Measurements from ENCODE around the gene GPALPP1. TPM values are rescaled to one million over a fixed set of nuclear protein-coding genes. Genes with fewer than 3 reads are reported as not detected.
A peak's percentile ranks its signal among the peaks of the same experiment; 100 is the strongest.

Gene GPALPP1
- polyA plus RNA-seq, 1 of the 3 experiments (the other 2 are of a cell fraction): 11.7 TPM

DNA sequence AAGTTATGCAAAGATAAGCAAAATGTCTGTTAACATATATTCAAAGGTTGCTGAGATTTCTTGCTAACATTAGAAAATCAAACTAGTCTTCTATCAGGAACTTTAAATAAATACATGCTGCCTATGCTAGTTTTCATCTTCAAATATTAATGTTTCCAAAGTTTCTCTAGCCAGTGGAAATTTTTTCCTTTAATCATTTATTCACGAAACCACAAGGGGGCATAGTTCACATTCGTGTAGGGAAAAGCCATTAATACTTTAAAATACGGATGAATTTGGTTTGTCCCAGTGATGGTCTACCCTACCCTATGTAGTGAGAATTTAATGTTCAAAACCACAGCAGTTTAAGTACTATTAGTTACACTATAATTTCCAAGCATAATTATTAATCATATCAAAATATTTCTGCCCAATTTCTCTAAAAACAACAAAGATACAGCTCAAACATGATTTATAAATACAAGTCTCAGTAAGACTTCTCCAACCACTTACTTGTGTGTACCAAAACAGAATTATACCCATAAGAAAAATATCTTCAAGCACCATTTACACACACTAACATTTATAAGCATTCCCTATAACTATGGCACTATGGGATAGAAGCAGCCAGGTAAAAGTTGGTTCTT lies 16.3 kb upstream of the GPALPP1 start:
- Histone ChIP-seq H3K4me1 (ENCODE audit: control insufficient read depth in 1 of 2, insufficient read depth in 2 of 2, low read depth in 1 of 2, low read length in 1 of 2) (peaks cover 0 to 16% of the 10 kb centered on the region in 2 experiments; a peak in 2 of 4 replicates), H3K9me3 (no peaks in the 10 kb centered on the region), H3F3A (replicated peaks; ENCODE audit: insufficient read depth) (peaks cover 8% of the 10 kb centered on the region), H4K20me1 (ENCODE audit: insufficient read depth) (no peaks in the 10 kb centered on the region), H3K36me3 (replicated peaks in 1 of 2; ENCODE audit: control insufficient read depth in 1 of 2, insufficient read depth in 2 of 2, low read length in 1 of 2) (peaks cover 8 to 56% of the 10 kb centered on the region in 2 experiments), H3K27ac (ENCODE audit: low read depth in 2 of 2, low read length in 1 of 2) (no peak overlapping the region; a peak in 1 of 4 replicates), H3K9me2 (no peaks in the 10 kb centered on the region), H3K4me3 (ENCODE audit: low read depth in 2 of 2, low read length in 1 of 2) (no peak overlapping the region), H3K4me2 (no peak overlapping the region), H3K27me3 (ENCODE audit: insufficient read depth) (no peaks in the 10 kb centered on the region), H3K9ac (no peak overlapping the region), H2AFZ (ENCODE audit: low read depth) (no peak overlapping the region), H3K79me2 (ENCODE audit: insufficient read depth) (peaks cover 15% of the 10 kb centered on the region; the same call in 1 of the 2 replicates)
- POLR2A ChIA-PET: no interaction called here
- TF ChIP-seq EZH2phosphoT487 (IDR thresholded peaks at IDR 0.05; ENCODE audit: borderline replicate concordance, low read depth): no peak
- TF ChIP-seq RAD21 (IDR thresholded peaks at IDR 0.05; ENCODE audit: low read length): peak; percentile 51; the same call in 1 of the 2 replicates
- TF ChIP-seq CTCF (IDR thresholded peaks at IDR 0.05): peak; percentile 71
- 12% methylated on average over 3 of the region's 3 CpGs for WGBS (ENCODE audit: low lambda C conversion rate)
- CTCF ChIA-PET: interaction anchor here (0.6 to 2.0 kb wide), 25 partner anchors 10 to 1073 kb away, joined by 3 to 23 read pairs (median 3); no protein-coding TSS in a partner anchor
- DNase-seq: peak; percentile 34

- Histone ChIP-seq H3K36me3 (replicated peaks in 1 of 2; ENCODE audit: control insufficient read depth in 1 of 2, insufficient read depth in 2 of 2, low read length in 1 of 2) (peaks cover 20 to 60% of the 10 kb centered on the region in 2 experiments), H3K4me3 (ENCODE audit: low read depth in 2 of 2, low read length in 1 of 2) (no peak overlapping the region), H2AFZ (ENCODE audit: low read depth) (no peak overlapping the region), H3F3A (replicated peaks; ENCODE audit: insufficient read depth) (peaks cover 8% of the 10 kb centered on the region), H3K4me1 (ENCODE audit: control insufficient read depth in 1 of 2, insufficient read depth in 2 of 2, low read depth in 1 of 2, low read length in 1 of 2) (peaks cover 0 to 5% of the 10 kb centered on the region in 2 experiments; a peak in 1 of 4 replicates), H3K27me3 (ENCODE audit: insufficient read depth) (no peaks in the 10 kb centered on the region), H3K27ac (ENCODE audit: low read depth in 2 of 2, low read length in 1 of 2) (no peak overlapping the region), H3K79me2 (ENCODE audit: insufficient read depth) (peaks cover 15% of the 10 kb centered on the region; the same call in 1 of the 2 replicates), H3K9me3 (no peaks in the 10 kb centered on the region), H3K9me2 (no peaks in the 10 kb centered on the region), H3K4me2 (no peak overlapping the region), H3K9ac (no peak overlapping the region), H4K20me1 (ENCODE audit: insufficient read depth) (no peaks in the 10 kb centered on the region)
- WGBS (ENCODE audit: low lambda C conversion rate): 92% methylated on average over 9 of the region's 9 CpGs
- ChIA-PET POLR2A (no interaction called here), CTCF (interaction anchor here (0.9 to 2.0 kb wide), 15 partner anchors 9 to 1069 kb away, joined by 3 to 23 read pairs (median 6); no protein-coding TSS in a partner anchor)
- DNase-seq: no peak
- TF ChIP-seq RFX5 (IDR thresholded peaks at IDR 0.05; ENCODE audit: low read length): no peak
- no peak for TF ChIP-seq RXRA (IDR thresholded peaks at IDR 0.05; ENCODE audit: borderline replicate concordance, low read depth)
- no peak for TF ChIP-seq CTCF (IDR thresholded peaks at IDR 0.05)
- TF ChIP-seq GATA2 (CRISPR knock-in tag; IDR thresholded peaks at IDR 0.05): no peak
- TF ChIP-seq EZH2phosphoT487 (IDR thresholded peaks at IDR 0.05; ENCODE audit: borderline replicate concordance, low read depth): no peak
- TF ChIP-seq TEAD4 (IDR thresholded peaks at IDR 0.05; ENCODE audit: borderline replicate concordance, insufficient read depth): no peak
- TF ChIP-seq MXI1 (IDR thresholded peaks at IDR 0.05; ENCODE audit: low read depth, low read length): no peak
- no peak for TF ChIP-seq FOXJ3 (CRISPR knock-in tag; IDR thresholded peaks at IDR 0.05)
- no peak for TF ChIP-seq RAD21 (IDR thresholded peaks at IDR 0.05; ENCODE audit: low read length)
- TF ChIP-seq SMC3 (IDR thresholded peaks at IDR 0.05; ENCODE audit: low read depth, low read length): no peak
- no peak for TF ChIP-seq NFIC (IDR thresholded peaks at IDR 0.05; ENCODE audit: borderline replicate concordance)
- no peak for TF ChIP-seq FOSL2 (IDR thresholded peaks at IDR 0.05; ENCODE audit: borderline replicate concordance, low read depth)
- TF ChIP-seq, protein P1, sequence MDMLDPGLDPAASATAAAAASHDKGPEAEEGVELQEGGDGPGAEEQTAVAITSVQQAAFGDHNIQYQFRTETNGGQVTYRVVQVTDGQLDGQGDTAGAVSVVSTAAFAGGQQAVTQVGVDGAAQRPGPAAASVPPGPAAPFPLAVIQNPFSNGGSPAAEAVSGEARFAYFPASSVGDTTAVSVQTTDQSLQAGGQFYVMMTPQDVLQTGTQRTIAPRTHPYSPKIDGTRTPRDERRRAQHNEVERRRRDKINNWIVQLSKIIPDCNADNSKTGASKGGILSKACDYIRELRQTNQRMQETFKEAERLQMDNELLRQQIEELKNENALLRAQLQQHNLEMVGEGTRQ (IDR thresholded peaks at IDR 0.05; ENCODE audit: borderline replicate concordance, low read depth, low read length): no peak
- no peak for TF ChIP-seq GABPA (IDR thresholded peaks at IDR 0.05; ENCODE audit: low read depth)
- no peak for TF ChIP-seq TAF1 (IDR thresholded peaks at IDR 0.05; ENCODE audit: borderline replicate concordance, low read depth, low read length)
These were observed 15.1 kb upstream of the GPALPP1 start for GRCh38 chr13:44974056-44974793.
